GM12878 (cell line): ENCODE data around the gene AGTPBP1. TPM values are rescaled to one million over a fixed set of nuclear protein-coding genes. Genes with fewer than 3 reads are reported as not detected.

ENCODE experiments used
- ATAC-seq: fragments of 200-7000 bp; cut with Tn5 transposase; 3 replicates; pipeline ENCODE4 v1.9.1; 2020; ENCODE audit warnings: mild to moderate bottlenecking, moderate library complexity
- BruUV-seq: library from RNA; stranded (reverse); fragments of 400-500 nt; replicated peaks from 2 replicates; lab custom pipeline; 2021; lab: Mats Ljungman, UMichigan
- CTCF ChIA-PET: fragments of 300-600 bp; sonication (Branson Sonifier 250); formaldehyde crosslinking; extraction: SDS; loops from one replicate; lab custom pipeline; 2021; ENCODE audit warnings: inconsistent platforms; lab: Yijun Ruan, JAX
- POLR2A ChIA-PET: fragments of 350-600 bp; formaldehyde crosslinking; extraction: SDS; loops from one replicate; lab custom pipeline; 2021; ENCODE audit warnings: inconsistent platforms; lab: Charles Lee
- RAD21 ChIA-PET: fragments of 300-600 bp; sonication (Branson Sonifier 250); formaldehyde crosslinking; loops from one replicate; lab custom pipeline; 2023; ENCODE audit warnings: antibody characterized with exemption; ENCODE audit not compliant: unreplicated experiment; lab: Charles Lee
- SMC1A ChIA-PET: fragments of 300-600 bp; sonication (Branson Sonifier 250); formaldehyde crosslinking; loops from one replicate; lab custom pipeline; 2023; ENCODE audit not compliant: unreplicated experiment, uncharacterized antibody; lab: Charles Lee
- DNase-seq: peaks from one replicate; pipeline ENCODE4 v3.0.0-alpha.2; 2011; ENCODE audit warnings: low read depth, low spot score
- FAIRE-seq: peaks from 3 replicates; lab custom pipeline; 2011; peaks lifted over from hg19 to GRCh38; lab: Jason Lieb, UNC
- H2AFZ ChIP-seq: 2 replicates; pipeline ENCODE4 v1.6.0; 2011; ENCODE audit warnings: low read depth, low read length, control low read depth; ENCODE audit not compliant: control insufficient read depth
- H3K27ac ChIP-seq: 2 replicates; pipeline ENCODE4 v1.5.1; 2011; ENCODE audit warnings: control low read depth; ENCODE audit not compliant: control insufficient read depth, insufficient read depth
- H3K27me3 ChIP-seq, 2 experiments: replicated peaks in 1 of 2; 2 replicates each; pipeline versions ENCODE4 v1.6.0 to v1.6.1; 2011; ENCODE audit warnings: low read length in 1 of 2; ENCODE audit not compliant: control insufficient read depth in 2 of 2, insufficient read depth in 2 of 2
- H3K36me3 ChIP-seq, 2 experiments: 2 replicates each; pipeline ENCODE4 v1.5.1; 2011; ENCODE audit warnings: low read length in 1 of 2; ENCODE audit not compliant: control insufficient read depth in 2 of 2, insufficient read depth in 2 of 2
- H3K4me1 ChIP-seq: 2 replicates; pipeline ENCODE4 v1.6.1; 2011; ENCODE audit warnings: mild to moderate bottlenecking, low read length, moderate library complexity, mixed read lengths; ENCODE audit not compliant: control insufficient read depth, insufficient read depth
- H3K4me2 ChIP-seq: 2 replicates; pipeline ENCODE4 v1.6.0; 2011; ENCODE audit warnings: control low read depth; ENCODE audit not compliant: control insufficient read depth, insufficient read depth
- H3K4me3 ChIP-seq: fragments of 200-600 bp; sonication (generic); 2 replicates; pipeline ENCODE4 v1.5.1; 2016
- H3K79me2 ChIP-seq: 2 replicates; pipeline ENCODE4 v1.6.0; 2011; ENCODE audit warnings: low read length; ENCODE audit not compliant: control insufficient read depth, insufficient read depth
- H3K9ac ChIP-seq: 2 replicates; pipeline ENCODE4 v1.8.0; 2011; ENCODE audit warnings: low read length, control low read depth, mixed read lengths; ENCODE audit not compliant: control insufficient read depth, insufficient read depth
- H3K9me3 ChIP-seq: replicated peaks from 3 replicates; pipeline ENCODE4 v1.5.1; 2011; ENCODE audit warnings: mild to moderate bottlenecking, low read length; ENCODE audit not compliant: control insufficient read depth, insufficient read depth
- H4K20me1 ChIP-seq: 2 replicates; pipeline ENCODE4 v1.6.0; 2011; ENCODE audit not compliant: control insufficient read depth, insufficient read depth
- CTCF ChIP-seq, 3 experiments: IDR thresholded peaks in 2 of 3; conservative IDR thresholded peaks in 1 of 3; 2 replicates each; pipeline ENCODE4 v1.5.1; 2011; ENCODE audit warnings: low read depth in 3 of 3, low read length in 3 of 3, mild to moderate bottlenecking in 3 of 3, control low read depth in 2 of 3, moderate library complexity in 2 of 3, inconsistent platforms in 1 of 3, mixed read lengths in 1 of 3; ENCODE audit not compliant: control insufficient read depth in 2 of 3, insufficient read depth in 1 of 3; ENCODE audit errors: extremely low read depth in 1 of 3
- CUX1 ChIP-seq: IDR thresholded peaks from 2 replicates; pipeline ENCODE4 v1.6.1; 2012; ENCODE audit warnings: improper control_type of control experiment, low read depth, low read length; ENCODE audit not compliant: insufficient replicate concordance
- FOXM1 ChIP-seq: IDR thresholded peaks from 2 replicates; pipeline ENCODE4 v1.6.1; 2012; ENCODE audit warnings: low read depth, mild to moderate bottlenecking, inconsistent platforms, low read length, moderate library complexity
- RAD21 ChIP-seq: IDR thresholded peaks from 2 replicates; pipeline ENCODE4 v1.6.1; 2011; ENCODE audit warnings: mild to moderate bottlenecking, low read depth, low read length, moderate library complexity; ENCODE audit not compliant: insufficient read depth
- ZBTB33 ChIP-seq: fragments of 450-650 bp; IDR thresholded peaks from 2 replicates; pipeline ENCODE4 v1.6.1; 2017; ENCODE audit warnings: mild to moderate bottlenecking
- ZNF274 ChIP-seq: IDR thresholded peaks from one replicate; pipeline ENCODE4 v1.8.0; 2011; ENCODE audit not compliant: insufficient read length, insufficient read depth
- ZNF622 ChIP-seq: fragments of 450-650 bp; IDR thresholded peaks from 2 replicates; pipeline ENCODE4 v1.6.1; 2017; ENCODE audit warnings: mild to moderate bottlenecking, inconsistent platforms
- WGBS: methylation state at CpG from one replicate; pipeline ENCODE4 v1.1.6; 2016; ENCODE audit warnings: low lambda C conversion rate; ENCODE audit not compliant: insufficient replicate concordance, insufficient coverage; ENCODE audit errors: missing lambda C conversion rate; 5-methylcytosine and 5-hydroxymethylcytosine counted together
- in situ Hi-C: fragments of 300-500 bp; cut with MboI; formaldehyde crosslinking; loops from 9 replicates; pipeline ENCODE4 v1.14.3; 2018; ENCODE audit warnings: mixed read lengths
- intact Hi-C: fragments of 100-400 bp; cut with micrococcal nuclease; formaldehyde crosslinking; loops from one replicate; pipeline ENCODE4 v1.14.2; 2022; ENCODE audit not compliant: unreplicated experiment
- polyA plus RNA-seq, 11 experiments: library from polyadenylated mRNA; depleted of rRNA in 4 of 11; unstranded in 6 of 11; stranded (reverse) in 5 of 11; fragments of >200 nt; fragmentation: Nextera tagmentation in 4 of 11; fragmentation: Illumina TruSeq in 1 of 11; extraction: Ambion mirVana in 4 of 11; extraction: Trizol in 1 of 11; gene quantifications; 1 replicate in 1 of 11; 2 replicates in 10 of 11; pipeline versions ENCODE4 v1.2.1 to v1.2.3, GENCODE V29; 2011 to 2016; ENCODE audit warnings: inconsistent platforms in 2 of 11, missing spikeins in 2 of 11, low read depth in 1 of 11
- total RNA-seq, 4 experiments: library from RNA; depleted of rRNA in 3 of 4; stranded (reverse); fragments of >200 nt in 3 of 4; fragmentation: Illumina TruSeq in 1 of 4; extraction: Trizol in 1 of 4; gene quantifications; 2 replicates each; pipeline versions ENCODE4 v1.2.1 to v1.2.3, GENCODE V29; 2013 to 2021

The AGTPBP1 gene
- total and polyA plus RNA-seq, 10 of the 15 experiments (the other 5 are each of a cell fraction or from before 2014, with no cell fraction given): 6.1 to 35.2 (median 20.0) TPM

- SMC1A ChIA-PET: no interaction called here
- no peak for TF ChIP-seq FOXM1
- TF ChIP-seq CUX1: no peak
- no peak for TF ChIP-seq RAD21
- no peak for TF ChIP-seq CTCF (IDR thresholded peaks at IDR 0.05 in 2 of 3, conservative IDR thresholded peaks at IDR 0.05 in 1 of 3; ENCODE audit: control insufficient read depth in 2 of 3, extremely low read depth in 1 of 3, insufficient read depth in 1 of 3, low read depth in 3 of 3, low read length in 3 of 3)
- no peak for TF ChIP-seq ZBTB33
- no peak for TF ChIP-seq ZNF274
- TF ChIP-seq ZNF622: no peak
- TF ChIP-seq, all 136 proteins: peak for 0
- no peak overlapping the region for H3K4me3 ChIP-seq
- CTCF ChIA-PET: no interaction called here
- no peaks in the 10 kb centered on the region for H3K9me3 ChIP-seq
- WGBS: 50% methylated on average over 8 of the region's 8 CpGs
- FAIRE-seq (no peak), ATAC-seq (no peak), DNase-seq (no peak)
- no peak overlapping the region for H3K27ac ChIP-seq
- RAD21 ChIA-PET: no interaction called here
- H3K36me3 ChIP-seq: no peaks in the 10 kb centered on the region
- H3K27me3 ChIP-seq: no peaks in the 10 kb centered on the region
- H2AFZ ChIP-seq: no peak overlapping the region
- BruUV-seq: no TSS peak
- POLR2A ChIA-PET: no interaction called here
- H4K20me1 ChIP-seq: no peaks in the 10 kb centered on the region
- in situ Hi-C loops (no loop called here), intact Hi-C loops (no loop called here)
- H3K4me2 ChIP-seq: no peak overlapping the region
- no peaks in the 10 kb centered on the region for H3K4me1 ChIP-seq
- no peak overlapping the region for H3K9ac ChIP-seq
- no peaks in the 10 kb centered on the region for H3K79me2 ChIP-seq
These were observed 227.5 kb downstream of the AGTPBP1 start for GRCh38 chr9:85514256-85514655.
